CD4-positive, alpha-beta T cell treated with Interleukin-17A for 4 hours (primary cell): ENCODE measurements around the gene KRT5.
"Not testable (repeated sequence)": the region's sequence is repeated elsewhere in the genome, so short reads cannot be mapped to it uniquely, and the experiment has no call there.

Experiments used
- DNase-seq: peaks from one replicate; pipeline ENCODE4 v3.0.0-alpha.2; 2020; ENCODE audit warnings: mixed read lengths

KRT5 gene

DNA sequence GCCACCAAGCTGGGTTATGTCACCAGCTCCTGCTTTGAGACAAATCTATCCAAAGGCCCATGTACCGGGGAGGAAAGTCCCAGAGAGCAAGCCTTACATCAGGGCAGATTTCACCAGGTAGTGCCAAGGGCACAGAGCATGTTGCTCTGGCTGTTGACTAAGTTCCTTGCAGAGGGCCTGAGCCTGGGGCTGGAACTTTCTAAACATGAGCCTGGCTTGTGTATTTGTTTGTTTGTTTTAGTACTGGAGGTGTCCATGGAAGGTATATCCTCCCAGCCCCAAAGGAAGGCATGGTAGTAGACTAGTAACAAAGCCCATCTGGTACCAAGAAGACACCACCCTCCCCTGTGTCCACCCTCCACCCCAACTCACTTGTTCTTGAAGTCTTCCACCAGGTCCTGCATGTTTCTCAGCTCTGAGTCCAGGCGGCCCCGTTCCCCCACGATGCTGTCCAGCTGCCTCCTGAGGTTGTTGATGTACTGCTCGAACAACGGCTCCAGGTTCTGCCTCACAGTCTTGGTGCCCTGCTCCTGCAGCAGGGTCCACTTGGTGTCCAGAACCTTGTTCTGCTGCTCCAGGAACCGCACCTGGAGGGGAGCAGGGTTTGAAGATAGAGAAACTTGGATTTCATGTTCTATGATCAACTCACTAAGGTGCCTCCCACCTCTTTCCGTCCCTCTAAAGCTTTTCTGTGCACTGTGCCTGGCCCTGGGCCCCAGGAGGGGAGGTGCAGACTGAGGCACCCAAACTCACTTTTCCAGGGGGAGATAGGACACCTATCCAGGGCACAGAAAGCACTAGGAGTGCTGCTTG, 1.4 kb downstream of the KRT5 start:
- no peak for DNase-seq

- no peak for DNase-seq
These were observed 2.3 kb downstream of the KRT5 start for GRCh38 chr12:52517888-52518287.

GRCh38 chr12:52517005-52517835, 3.0 kb downstream of the KRT5 start:
- no peak for DNase-seq

- no peak for DNase-seq
These were observed 4.0 kb downstream of the KRT5 start for GRCh38 chr12:52515927-52516831.

DNA sequence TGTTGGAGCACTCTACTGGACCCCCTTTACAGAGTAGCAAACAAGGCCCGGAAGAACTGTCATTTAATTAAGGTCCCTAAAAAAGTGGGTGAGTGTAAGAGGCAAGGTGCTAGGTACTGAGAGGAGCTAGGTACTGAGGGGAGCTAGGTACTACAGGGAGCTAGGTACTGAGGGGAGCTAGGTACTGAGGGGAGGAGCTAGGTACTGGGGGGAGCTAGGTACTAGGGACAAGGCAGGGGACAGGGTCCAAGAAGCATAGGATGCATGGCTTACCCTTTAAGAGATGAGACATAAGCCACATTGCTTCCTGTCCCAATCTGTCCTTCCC, 4.9 kb downstream of the KRT5 start:
- no peak for DNase-seq

DNA sequence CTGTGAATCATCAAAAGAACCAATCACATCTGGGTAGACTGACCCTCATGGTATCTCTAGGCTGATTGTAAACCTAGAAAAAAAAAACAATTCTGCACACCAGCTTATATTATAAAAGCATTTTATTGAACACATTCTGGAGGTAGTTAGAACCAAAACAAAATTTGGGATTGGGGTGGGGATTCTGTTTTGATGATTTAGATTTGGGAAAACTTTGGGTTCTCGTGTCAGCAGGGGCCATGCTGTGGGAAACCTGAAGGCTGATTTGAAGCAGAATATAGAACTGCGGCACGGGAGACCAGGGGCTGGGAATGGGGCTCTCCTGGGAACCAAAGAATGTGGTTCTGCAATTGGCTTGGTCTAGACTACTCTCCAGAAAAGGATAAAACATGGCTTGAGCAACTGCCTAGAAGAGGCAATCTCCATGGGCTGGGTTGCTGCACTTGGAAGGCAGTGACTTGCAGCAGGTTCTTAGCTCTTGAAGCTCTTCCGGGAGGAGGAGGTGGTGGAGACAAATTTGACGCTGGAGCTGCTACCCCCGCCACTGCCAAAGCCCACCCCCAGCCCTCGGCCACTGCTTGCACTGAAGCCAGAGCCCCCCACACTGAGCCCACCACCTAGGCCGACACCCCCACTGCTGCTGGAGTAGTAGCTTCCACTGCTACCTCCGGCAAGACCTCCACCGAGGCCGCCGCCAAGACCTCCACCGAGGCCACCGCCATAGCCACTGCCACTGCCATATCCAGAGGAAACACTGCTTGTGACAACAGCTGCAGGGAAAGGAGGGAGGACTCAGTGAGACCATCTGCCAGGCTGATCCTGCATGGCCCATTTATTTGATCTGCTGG, 5.5 kb downstream of the KRT5 start:
- no peak for DNase-seq

DNA sequence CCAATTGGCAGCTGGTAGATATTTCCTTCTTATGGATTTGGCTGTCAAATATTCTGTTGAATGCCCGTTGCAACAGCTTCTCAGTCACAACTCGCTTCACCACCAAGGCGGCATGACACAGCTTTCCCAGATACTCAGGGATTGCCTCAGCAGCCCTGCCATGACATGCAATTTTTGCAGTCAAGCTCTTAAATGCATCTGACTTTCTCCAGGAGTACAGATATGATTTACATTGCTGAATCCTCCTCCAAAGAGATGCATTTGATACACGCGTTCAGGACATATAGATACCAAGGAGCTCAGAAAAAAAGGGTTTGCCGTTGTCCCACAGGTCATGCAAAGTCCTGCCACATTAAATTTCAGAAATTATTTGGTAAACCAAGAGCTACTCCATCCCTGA, 6.5 kb downstream of the KRT5 start:
- no peak for DNase-seq

DNA sequence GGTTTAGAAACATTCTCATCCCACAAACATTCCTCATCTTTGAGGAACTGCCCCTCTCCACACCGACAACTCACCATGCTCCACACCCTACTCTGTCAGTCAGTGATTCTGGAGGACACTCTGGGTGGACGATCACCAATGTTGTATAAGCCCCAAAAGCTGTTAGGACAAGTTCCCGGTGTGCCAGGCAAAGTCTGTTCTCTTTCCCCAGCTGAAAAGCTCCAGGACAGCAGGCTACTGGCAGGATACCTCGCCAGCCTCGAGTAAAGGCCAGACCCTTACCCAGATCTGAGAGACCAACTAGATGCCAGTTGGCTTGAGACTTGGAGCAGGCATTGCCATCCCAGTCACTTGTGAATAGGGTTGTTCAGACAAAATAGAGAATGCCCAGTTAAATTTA, 12.0 kb downstream of the KRT5 start:
- no peak for DNase-seq

GRCh38 chr12:52506858-52507715, 13.1 kb downstream of the KRT5 start:
- no peak for DNase-seq

DNA sequence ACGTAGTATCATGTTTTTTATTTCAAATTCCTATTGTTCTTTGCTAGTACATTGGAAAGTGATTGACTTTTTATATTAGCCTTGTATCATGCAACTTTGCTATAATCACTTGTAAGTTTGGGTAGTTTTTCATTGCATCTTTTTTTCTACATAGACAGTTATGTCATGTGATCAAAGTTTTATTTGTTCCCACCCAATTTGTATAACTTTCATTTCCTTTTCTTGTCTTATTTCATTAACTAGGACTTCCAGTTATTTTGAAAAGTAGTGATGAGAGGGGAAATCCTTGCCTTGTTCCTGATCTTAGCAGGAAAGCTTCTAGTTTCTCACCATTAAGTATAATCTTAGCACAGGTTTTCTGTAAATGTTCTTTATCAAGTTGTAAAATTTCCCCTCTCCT, 17.3 kb downstream of the KRT5 start:
- DNase-seq: no peak

GRCh38 chr12:52501490-52501889, 18.7 kb downstream of the KRT5 start:
- no peak for DNase-seq

GRCh38 chr12:52500574-52500973, 19.6 kb downstream of the KRT5 start:
- not testable (repeated sequence) for DNase-seq

GRCh38 chr12:52499806-52500560, 20.2 kb downstream of the KRT5 start:
- no peak for DNase-seq

- no peak for DNase-seq
These were observed 21.2 kb downstream of the KRT5 start for GRCh38 chr12:52498946-52499345.

DNA sequence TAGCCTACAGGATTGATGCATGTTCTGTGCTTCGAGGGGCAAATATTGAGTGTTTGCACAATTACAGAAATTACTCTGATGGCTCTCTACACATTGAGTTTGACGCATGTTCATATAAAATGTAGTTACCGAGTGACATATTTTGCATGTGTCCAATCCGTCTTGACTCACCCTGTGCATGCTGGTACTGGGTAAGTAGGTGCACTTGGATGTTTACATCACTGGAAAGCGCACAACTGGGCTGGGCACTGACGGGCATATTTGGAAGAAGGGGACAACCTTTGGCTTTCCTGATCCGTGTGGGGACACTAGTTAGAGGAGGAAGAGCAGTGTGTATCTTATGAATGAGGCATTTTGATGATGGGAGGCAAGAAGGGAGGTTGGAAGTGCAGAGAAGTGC, 22.2 kb downstream of the KRT5 start:
- no peak for DNase-seq

DNA sequence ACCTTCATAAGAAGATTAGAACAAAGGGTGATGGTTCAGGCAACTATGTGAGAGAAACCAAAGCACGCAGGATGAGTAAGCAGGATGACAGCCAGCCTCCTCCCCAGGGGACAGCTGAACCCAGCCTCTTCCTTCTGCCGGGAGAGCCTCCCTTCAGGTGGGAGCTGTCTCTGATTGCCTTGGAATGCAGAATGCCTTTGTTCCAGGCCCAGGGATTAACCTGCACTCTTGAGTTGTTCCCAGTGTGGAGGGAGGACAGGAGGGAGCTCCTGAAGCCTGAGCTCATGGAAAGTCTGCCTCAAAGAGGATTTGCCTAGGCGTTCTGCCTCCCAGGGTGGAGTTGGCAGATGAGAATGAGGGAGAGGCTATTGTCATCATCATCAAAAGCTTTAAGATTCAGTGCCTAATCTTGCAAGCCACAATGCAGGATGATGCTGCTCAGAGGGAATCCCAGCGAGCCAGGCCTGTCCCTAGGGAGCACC, 23.6 kb downstream of the KRT5 start:
- no peak for DNase-seq

DNA sequence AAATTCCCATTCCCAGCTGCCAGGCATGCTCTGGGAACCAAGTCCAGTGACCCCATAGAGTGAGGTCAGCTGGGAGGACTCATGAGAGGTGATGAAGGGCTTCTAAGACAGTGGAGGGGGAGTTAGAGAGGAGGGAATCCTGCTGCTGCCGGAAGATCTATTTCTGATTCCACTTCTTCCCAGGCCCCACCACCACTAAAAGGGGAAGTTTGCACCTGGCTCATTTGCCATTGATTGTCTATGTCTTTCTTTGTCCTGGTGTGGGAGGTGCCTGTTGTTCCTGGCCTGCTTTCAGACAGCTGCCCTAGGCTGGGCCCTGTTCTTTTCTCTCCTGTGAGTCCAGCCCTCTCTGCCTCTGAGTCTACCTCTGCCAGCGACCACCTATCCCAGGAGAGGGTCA, 24.1 kb downstream of the KRT5 start:
- no peak for DNase-seq

DNA sequence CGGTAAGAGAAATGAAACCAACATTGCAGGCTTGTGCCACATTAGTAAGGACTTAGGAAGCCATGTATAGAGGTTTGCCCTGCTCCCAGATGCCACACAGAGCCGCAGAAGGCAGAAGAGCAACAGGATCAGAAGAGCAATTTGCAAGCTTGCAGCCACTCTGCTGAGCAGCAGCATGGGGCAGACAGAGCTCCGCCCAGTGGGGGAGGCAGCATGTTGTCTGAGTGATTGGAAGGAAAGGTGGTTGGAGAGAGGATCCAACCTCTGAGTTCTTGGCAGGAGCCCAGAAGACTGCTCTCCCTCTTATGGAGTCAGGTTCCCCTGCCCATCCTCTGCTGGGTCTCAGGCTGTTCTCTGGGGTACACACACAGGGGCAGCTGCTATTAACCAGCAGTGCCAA, 24.8 kb downstream of the KRT5 start:
- DNase-seq: no peak

DNA sequence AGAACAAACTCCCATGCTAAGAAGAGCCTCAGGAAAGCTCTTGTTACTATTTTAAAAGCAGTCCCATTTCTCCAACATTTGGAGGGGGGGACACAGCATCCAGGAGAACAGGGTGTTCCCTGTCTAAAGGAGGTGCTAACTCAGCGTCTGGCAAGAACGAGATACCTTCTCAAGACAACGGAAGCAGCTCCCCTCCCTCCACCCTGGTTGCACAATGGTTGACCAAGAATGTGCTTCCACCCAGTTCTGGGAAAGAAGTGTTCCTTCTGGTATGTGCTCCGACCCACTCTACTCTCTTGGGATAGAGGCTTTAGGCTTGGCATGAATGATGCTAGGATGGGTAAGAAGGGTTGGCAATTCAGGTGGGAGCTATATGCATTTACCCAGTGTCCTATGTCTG, 25.7 kb downstream of the KRT5 start:
- no peak for DNase-seq

DNA sequence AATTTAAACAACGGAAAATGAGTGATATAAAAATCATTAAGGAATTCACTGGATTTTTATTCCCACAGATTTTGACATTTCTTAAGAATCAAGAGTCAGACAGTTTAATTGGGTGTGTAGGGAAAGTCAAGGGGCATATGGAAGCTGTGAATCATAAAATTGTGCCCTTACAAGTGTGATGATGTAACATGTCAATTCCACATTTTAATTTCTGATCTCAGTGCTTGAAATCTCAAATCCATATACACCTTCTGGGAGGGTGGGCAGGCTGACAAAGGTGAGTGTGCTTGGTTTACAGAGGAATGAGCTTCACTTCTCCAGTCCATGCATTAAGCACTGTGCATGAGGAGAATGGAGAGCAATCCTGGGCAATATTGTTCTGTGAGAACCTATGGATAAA, 26.1 kb downstream of the KRT5 start:
- DNase-seq: no peak
